ENCODE measurements around the gene MRPL27.

MRPL27 gene

GRCh38 chr17:50348522-50349242 is 24.3 kb downstream of the MRPL27 start:
- no peak for DNase-seq (ENCODE audit: low read depth in 1 of 2, low spot score in 1 of 2)
- H3K27ac ChIP-seq (replicated peaks), result no peak overlapping the region

GRCh38 chr17:50347894-50348291 is 25.1 kb downstream of the MRPL27 start:
- no peak overlapping the region for H3K27ac ChIP-seq (replicated peaks)
- no peak overlapping the region for H3K4me3 ChIP-seq (replicated peaks; ENCODE audit: insufficient read depth, low read length)
- no peak for DNase-seq (ENCODE audit: low read depth in 1 of 2, low spot score in 1 of 2)
- TF ChIP-seq CTCF (IDR thresholded peaks at IDR 0.05; ENCODE audit: insufficient read depth, low read length), result no peak
- no peak for TF ChIP-seq POLR2AphosphoS5 (IDR thresholded peaks at IDR 0.05; ENCODE audit: low read depth)
- TF ChIP-seq GABPA (IDR thresholded peaks at IDR 0.05; ENCODE audit: low read depth), result no peak
- TF ChIP-seq SPI1 (IDR thresholded peaks at IDR 0.05; ENCODE audit: borderline replicate concordance, low read depth), result no peak
- TF ChIP-seq REST (IDR thresholded peaks at IDR 0.05; ENCODE audit: insufficient replicate concordance, low read depth), result no peak
- H3K27me3 ChIP-seq (ENCODE audit: insufficient read depth, poor library complexity, severe bottlenecking), result no peaks in the 10 kb centered on the region

More at GRCh38 chr17:50348522-50349242, 24.3 kb downstream of the MRPL27 start:
- no peaks in the 10 kb centered on the region for H3K27me3 ChIP-seq (ENCODE audit: insufficient read depth, poor library complexity, severe bottlenecking)
- no peak overlapping the region for H3K4me3 ChIP-seq (replicated peaks; ENCODE audit: insufficient read depth, low read length)
- TF ChIP-seq REST (IDR thresholded peaks at IDR 0.05; ENCODE audit: insufficient replicate concordance, low read depth), result no peak

- peak overlapping the region; percentile 60 for H3K4me3 ChIP-seq (replicated peaks; ENCODE audit: insufficient read depth, low read length)
- H3K27ac ChIP-seq (replicated peaks), result no peak overlapping the region; the same call in 1 of the 2 replicates
- no peak for TF ChIP-seq CTCF (IDR thresholded peaks at IDR 0.05; ENCODE audit: insufficient read depth, low read length)
- no peak for TF ChIP-seq GABPA (IDR thresholded peaks at IDR 0.05; ENCODE audit: low read depth)
- TF ChIP-seq REST (IDR thresholded peaks at IDR 0.05; ENCODE audit: insufficient replicate concordance, low read depth), result no peak
- no peak for TF ChIP-seq SPI1 (IDR thresholded peaks at IDR 0.05; ENCODE audit: borderline replicate concordance, low read depth)
- TF ChIP-seq POLR2AphosphoS5 (IDR thresholded peaks at IDR 0.05; ENCODE audit: low read depth), result no peak
- no peak for DNase-seq (ENCODE audit: low read depth in 1 of 2, low spot score in 1 of 2)
- no peaks in the 10 kb centered on the region for H3K27me3 ChIP-seq (ENCODE audit: insufficient read depth, poor library complexity, severe bottlenecking)
These were observed 25.7 kb downstream of the MRPL27 start for GRCh38 chr17:50347117-50347893.
